ENCODE results near the gene MTR.

- TF ChIP-seq CTCF (IDR thresholded peaks at IDR 0.05), result no peak
- TF ChIP-seq POLR2A (IDR thresholded peaks at IDR 0.05), result no peak
Measured at GRCh38 chr1:236907205-236907604, 112.1 kb downstream of the MTR start.

All from lower leg skin (tissue), 3 donors.